H1 (cell line): Measurements from ENCODE around the gene CUX1. TPM values are rescaled to one million over a fixed set of nuclear protein-coding genes. Genes with fewer than 3 reads are reported as not detected.

ENCODE experiments used
- CTCF ChIA-PET: fragments of 300-600 bp; sonication (Branson Sonifier 250); formaldehyde crosslinking; loops from one replicate; lab custom pipeline; 2021; ENCODE audit not compliant: partially characterized antibody; lab: Charles Lee
- POLR2A ChIA-PET: fragments of 300-600 bp; sonication (Branson Sonifier 250); formaldehyde crosslinking; loops from one replicate; lab custom pipeline; 2021; ENCODE audit warnings: inconsistent platforms; ENCODE audit not compliant: partially characterized antibody; lab: Charles Lee
- DNase-seq, 2 experiments: peaks; one replicate each; pipeline versions ENCODE4 v3.0.0 to v3.0.0-alpha.2; 2010 to 2022; ENCODE audit warnings: low spot score in 2 of 2, low read depth in 1 of 2, mixed read lengths in 1 of 2
- FAIRE-seq: peaks from 2 replicates; lab custom pipeline; 2011; peaks lifted over from hg19 to GRCh38; lab: Jason Lieb, UNC
- H2AFZ ChIP-seq: 2 replicates; pipeline ENCODE4 v1.8.1; 2012; ENCODE audit warnings: low read length, inconsistent platforms
- H2AK5ac ChIP-seq: 2 replicates; pipeline ENCODE4 v1.6.1; 2013; ENCODE audit warnings: low read depth, low read length
- H2BK120ac ChIP-seq: replicated peaks from 2 replicates; pipeline ENCODE3; 2013; ENCODE audit warnings: low read depth, low read length, inconsistent platforms
- H2BK12ac ChIP-seq: 2 replicates; pipeline ENCODE4 v1.6.1; 2013; ENCODE audit warnings: low read depth, low read length
- H2BK15ac ChIP-seq: 2 replicates; pipeline ENCODE4 v1.6.1; 2013; ENCODE audit warnings: low read length
- H2BK20ac ChIP-seq: 2 replicates; pipeline ENCODE4 v1.6.1; 2013; ENCODE audit warnings: low read length
- H2BK5ac ChIP-seq: 2 replicates; pipeline ENCODE4 v1.6.1; 2013; ENCODE audit warnings: low read depth, low read length
- H3K14ac ChIP-seq: 2 replicates; pipeline ENCODE4 v1.6.1; 2013; ENCODE audit warnings: inconsistent platforms; ENCODE audit not compliant: insufficient read length
- H3K18ac ChIP-seq: 2 replicates; pipeline ENCODE4 v1.6.1; 2013; ENCODE audit warnings: low read length; ENCODE audit errors: extremely low read depth
- H3K23ac ChIP-seq: 2 replicates; pipeline ENCODE4 v1.6.1; 2013; ENCODE audit warnings: inconsistent platforms; ENCODE audit not compliant: insufficient read length
- H3K23me2 ChIP-seq: 2 replicates; pipeline ENCODE4 v1.6.1; 2013; ENCODE audit warnings: low read depth, low read length
- H3K27ac ChIP-seq: 2 replicates; pipeline ENCODE4 v1.6.1; 2011; ENCODE audit warnings: low read depth, low read length, inconsistent platforms
- H3K27me3 ChIP-seq, 4 experiments: replicated peaks in 1 of 4; 1 replicate in 1 of 4; 2 replicates in 3 of 4; pipeline versions ENCODE4 v1.6.1 to v1.8.1; 2011 to 2013; ENCODE audit warnings: low read length in 3 of 4, mild to moderate bottlenecking in 3 of 4, inconsistent platforms in 2 of 4, mixed read lengths in 2 of 4, moderate library complexity in 1 of 4; ENCODE audit not compliant: control insufficient read depth in 3 of 4, insufficient read depth in 3 of 4; ENCODE audit errors: extremely low read depth in 1 of 4
- H3K36me3 ChIP-seq, 4 experiments: 2 replicates each; pipeline versions ENCODE4 v1.6.1 to v1.8.1; 2011 to 2013; ENCODE audit warnings: mild to moderate bottlenecking in 4 of 4, low read length in 3 of 4, moderate library complexity in 2 of 4, control low read depth in 1 of 4, inconsistent platforms in 1 of 4; ENCODE audit not compliant: insufficient read depth in 4 of 4, control insufficient read depth in 2 of 4
- H3K4ac ChIP-seq: replicated peaks from 2 replicates; pipeline ENCODE3; 2013; ENCODE audit warnings: low read length, low read depth, mixed read lengths, inconsistent platforms; ENCODE audit not compliant: insufficient read length
- H3K4me1 ChIP-seq, 4 experiments: replicated peaks in 1 of 4; 1 replicate in 1 of 4; 2 replicates in 3 of 4; pipeline versions ENCODE4 v1.6.1 to v1.8.1; 2011 to 2013; ENCODE audit warnings: low read length in 3 of 4, inconsistent platforms in 2 of 4, mixed read lengths in 1 of 4; ENCODE audit not compliant: insufficient read depth in 4 of 4, control insufficient read depth in 3 of 4
- H3K4me2 ChIP-seq, 2 experiments: 2 replicates each; pipeline versions ENCODE4 v1.6.1 to v1.8.1; 2011 to 2013; ENCODE audit warnings: low read depth in 2 of 2, low read length in 2 of 2, control low read depth in 1 of 2, inconsistent platforms in 1 of 2, mild to moderate bottlenecking in 1 of 2; ENCODE audit not compliant: insufficient read depth in 1 of 2
- H3K4me3 ChIP-seq, 4 experiments: fragments of 200-600, 300-600 bp in 1 of 4; sonication (generic), shearing (Covaris generic), sonication (Bioruptor Twin) in 1 of 4; 2 replicates each; pipeline versions ENCODE4 v1.5.1 to v1.8.1; 2011 to 2016; ENCODE audit warnings: low read length in 4 of 4, low read depth in 3 of 4, control low read depth in 2 of 4, inconsistent platforms in 2 of 4, mild to moderate bottlenecking in 2 of 4, mixed read lengths in 1 of 4, moderate library complexity in 1 of 4; ENCODE audit not compliant: insufficient read depth in 2 of 4; ENCODE audit errors: extremely low read depth in 1 of 4
- H3K56ac ChIP-seq: replicated peaks from 2 replicates; pipeline ENCODE3; 2013; ENCODE audit warnings: low read depth, mild to moderate bottlenecking, mixed read lengths, low read length, inconsistent platforms; ENCODE audit not compliant: insufficient read length
- H3K79me1 ChIP-seq: 2 replicates; pipeline ENCODE4 v1.6.1; 2013; ENCODE audit warnings: low read depth, low read length, control low read depth
- H3K79me2 ChIP-seq, 2 experiments: 2 replicates each; pipeline versions ENCODE4 v1.6.1 to v1.8.1; 2012 to 2013; ENCODE audit warnings: low read length in 2 of 2, mild to moderate bottlenecking in 2 of 2, inconsistent platforms in 1 of 2; ENCODE audit not compliant: insufficient read depth in 2 of 2, control insufficient read depth in 1 of 2
- H3K9ac ChIP-seq, 4 experiments: replicated peaks in 1 of 4; 1 replicate in 1 of 4; 2 replicates in 3 of 4; pipeline versions ENCODE4 v1.6.1 to v1.8.1; 2011 to 2013; ENCODE audit warnings: low read depth in 3 of 4, low read length in 3 of 4, control low read depth in 2 of 4, mild to moderate bottlenecking in 2 of 4, moderate library complexity in 2 of 4, inconsistent platforms in 1 of 4; ENCODE audit errors: extremely low read depth in 1 of 4
- H3K9me3 ChIP-seq, 2 experiments: 2 replicates each; pipeline versions ENCODE4 v1.6.1 to v1.8.1; 2012 to 2013; ENCODE audit warnings: mild to moderate bottlenecking in 2 of 2, moderate library complexity in 2 of 2, control low read depth in 1 of 2, inconsistent platforms in 1 of 2, low read depth in 1 of 2, low read length in 1 of 2, mixed read lengths in 1 of 2; ENCODE audit not compliant: insufficient read depth in 2 of 2
- H4K20me1 ChIP-seq, 2 experiments: replicated peaks in 1 of 2; 2 replicates each; pipeline versions ENCODE3 to v1.8.1; 2011 to 2013; ENCODE audit warnings: inconsistent platforms in 2 of 2, low read length in 2 of 2, mild to moderate bottlenecking in 1 of 2; ENCODE audit not compliant: insufficient read depth in 2 of 2, control insufficient read depth in 1 of 2
- H4K5ac ChIP-seq: 2 replicates; pipeline ENCODE4 v1.6.1; 2013; ENCODE audit warnings: low read length, low read depth, mixed read lengths, inconsistent platforms; ENCODE audit not compliant: insufficient read length
- H4K8ac ChIP-seq: 2 replicates; pipeline ENCODE4 v1.8.0; 2013; ENCODE audit warnings: mild to moderate bottlenecking, moderate library complexity, low read length, inconsistent platforms; ENCODE audit not compliant: insufficient read depth; ENCODE audit errors: extremely low read depth
- H4K91ac ChIP-seq: replicated peaks from 2 replicates; pipeline ENCODE3; 2013; ENCODE audit warnings: low read length, mixed read lengths, inconsistent platforms; ENCODE audit not compliant: insufficient read length
- CBX8 ChIP-seq: fragments of 300-800, 300-1000 bp; sonication (generic); IDR thresholded peaks from 2 replicates; pipeline ENCODE4 v1.7.1; 2016; ENCODE audit warnings: low read depth, low read length, borderline replicate concordance
- EGR1 ChIP-seq: IDR thresholded peaks from 2 replicates; pipeline ENCODE4 v1.6.1; 2011; ENCODE audit warnings: low read depth, low read length, borderline replicate concordance
- MAX ChIP-seq: IDR thresholded peaks from 2 replicates; pipeline ENCODE4 v1.6.1; 2012; ENCODE audit warnings: inconsistent platforms
- WGBS, 2 experiments: shearing (Covaris generic) in 1 of 2; methylation state at CpG; one replicate each; pipeline versions ENCODE4 v1.1.6 to v1.1.7; 2013 to 2015; ENCODE audit warnings: low lambda C conversion rate in 2 of 2, mixed read lengths in 2 of 2, inconsistent platforms in 1 of 2, low coverage in 1 of 2, missing lambda C conversion rate in 1 of 2; ENCODE audit not compliant: insufficient replicate concordance in 2 of 2, insufficient coverage in 1 of 2, insufficient read length in 1 of 2; ENCODE audit errors: extremely low coverage in 1 of 2, missing lambda C conversion rate in 1 of 2; 5-methylcytosine and 5-hydroxymethylcytosine counted together
- polyA plus RNA-seq, 7 experiments: library from polyadenylated mRNA; depleted of rRNA in 3 of 7; stranded (reverse) in 5 of 7; unstranded in 2 of 7; fragments of >200 nt in 5 of 7; fragments of 200-250 nt in 2 of 7; gene quantifications; 1 replicate in 5 of 7; 2 replicates in 1 of 7; 4 replicates in 1 of 7; pipeline versions ENCODE4 v1.2.1 to v1.2.3, GENCODE V29; 2011 to 2013; ENCODE audit warnings: missing spikeins in 2 of 7, mixed read lengths in 2 of 7
- total RNA-seq: library from RNA; stranded (reverse); fragmentation: NEBNext Ultra II Directional; extraction: Animal tissue kit (Norgen Biotek cat#: 25700); gene quantifications from 2 replicates; pipeline ENCODE4 v1.2.1, GENCODE V29; 2021

The CUX1 gene
- total and polyA plus RNA-seq, 2 of the 8 experiments (the other 6 are each of a cell fraction or from before 2014, with no cell fraction given) = 21.6 to 65.9 TPM

GRCh38 chr7:102319671-102320070, 502.2 kb downstream of the CUX1 start:
- no peak overlapping the region for H2BK15ac ChIP-seq
- no peaks in the 10 kb centered on the region; a peak in 1 of 8 replicates for H3K36me3 ChIP-seq
- H3K18ac ChIP-seq = no peak overlapping the region
- H3K27ac ChIP-seq = no peak overlapping the region
- H2BK120ac ChIP-seq = no peak overlapping the region
- no peak overlapping the region for H3K4ac ChIP-seq
- H3K4me3 ChIP-seq = no peak overlapping the region
- H2AFZ ChIP-seq = no peak overlapping the region
- H3K23me2 ChIP-seq = peaks cover 5% of the 10 kb centered on the region
- no peak overlapping the region for H3K4me2 ChIP-seq
- no peak for TF ChIP-seq EGR1
- TF ChIP-seq MAX = no peak
- no peak for TF ChIP-seq CBX8
- TF ChIP-seq, all 59 proteins: peak for 0
- H3K9me3 ChIP-seq = no peaks in the 10 kb centered on the region
- no peak overlapping the region for H3K9ac ChIP-seq
- H3K14ac ChIP-seq = no peak overlapping the region
- no peaks in the 10 kb centered on the region for H3K79me2 ChIP-seq
- H3K4me1 ChIP-seq = peaks cover 4 to 12% (median 8%) of the 10 kb centered on the region in 4 experiments; a peak in 6 of 7 replicates
- H3K23ac ChIP-seq = no peak overlapping the region
- H2AK5ac ChIP-seq = no peak overlapping the region
- H4K20me1 ChIP-seq = peaks cover 0 to 7% of the 10 kb centered on the region in 2 experiments
- no peak overlapping the region for H4K91ac ChIP-seq
- H3K27me3 ChIP-seq = peaks cover 0 to 2% (median 0%) of the 10 kb centered on the region in 4 experiments; a peak in 3 of 7 replicates
- DNase-seq (no peak), FAIRE-seq (no peak)
- no peaks in the 10 kb centered on the region for H3K79me1 ChIP-seq
- POLR2A ChIA-PET = interaction anchor here (1.0 to 1.5 kb wide), 2 partner anchors 16 to 153 kb away, joined by 3 to 4 read pairs; no protein-coding TSS in a partner anchor
- H2BK5ac ChIP-seq = no peak overlapping the region
- H4K8ac ChIP-seq = no peak overlapping the region
- no peak overlapping the region for H3K56ac ChIP-seq
- WGBS, 2 experiments = 100% methylated on average over 3 of the region's 3 CpGs; no CpG with 5 or more reads in 1 of the 2 experiments
- H2BK12ac ChIP-seq = no peak overlapping the region
- CTCF ChIA-PET = interaction anchor here (0.9 to 8.6 kb wide), 7 partner anchors 11 to 96 kb away, joined by 3 to 134 read pairs (median 10); no protein-coding TSS in a partner anchor
- H4K5ac ChIP-seq = no peak overlapping the region
- H2BK20ac ChIP-seq = no peak overlapping the region
